NCI-H146 (cell line): ENCODE data around the gene ADCY1.
A peak's percentile ranks its signal among the peaks of the same experiment; 100 is the strongest.
"Not testable (repeated sequence)": the region's sequence is repeated elsewhere in the genome, so short reads cannot be mapped to it uniquely, and the experiment has no call there.

Source experiments
- DNase-seq: peaks from one replicate; lab custom pipeline; 2025; lab: John Stamatoyannopoulos, UW

The ADCY1 gene

DNA sequence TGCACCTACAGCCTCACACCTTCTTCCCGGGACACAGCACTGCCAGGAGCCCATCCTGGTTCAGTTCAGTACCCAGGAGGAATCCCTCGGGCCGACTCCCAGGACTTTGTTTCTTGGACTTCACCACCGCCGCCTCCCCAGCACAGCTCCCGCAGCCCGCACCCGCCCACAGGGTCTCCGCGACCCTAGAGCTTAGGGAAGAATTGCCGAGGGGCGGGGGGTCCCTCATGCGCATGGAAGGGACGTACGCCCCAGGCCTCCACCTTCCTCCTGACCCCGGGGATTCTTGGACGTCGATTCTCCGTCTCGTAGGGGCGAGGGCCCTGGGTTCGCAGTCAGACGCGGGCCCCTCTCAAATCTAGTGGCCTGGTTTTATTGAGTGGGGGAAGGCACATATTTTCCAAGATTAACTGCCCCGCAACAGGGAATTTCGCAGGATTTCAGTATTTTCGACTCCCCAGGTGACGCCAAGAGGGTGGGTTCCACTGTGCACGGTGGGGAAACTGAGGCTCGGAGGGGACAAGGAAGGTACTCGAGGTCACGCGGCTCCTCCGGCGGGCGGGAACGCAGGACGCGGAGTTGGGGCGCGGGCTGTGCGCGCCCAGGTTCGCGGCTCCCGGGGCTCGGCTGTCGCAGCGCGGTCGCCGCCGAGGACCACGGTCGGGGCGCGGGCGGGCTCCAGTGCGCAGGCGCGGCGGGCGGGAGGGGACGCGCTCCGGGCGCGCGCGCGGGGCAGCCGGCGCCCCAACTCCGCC, at the start of gene ADCY1:
TSS of gene ADCY1 (plus strand) at position 708 of the 755 bp plus-strand sequence. CDS start 176 bp downstream, outside the sequence.
- peak; percentile 45 for DNase-seq

DNA sequence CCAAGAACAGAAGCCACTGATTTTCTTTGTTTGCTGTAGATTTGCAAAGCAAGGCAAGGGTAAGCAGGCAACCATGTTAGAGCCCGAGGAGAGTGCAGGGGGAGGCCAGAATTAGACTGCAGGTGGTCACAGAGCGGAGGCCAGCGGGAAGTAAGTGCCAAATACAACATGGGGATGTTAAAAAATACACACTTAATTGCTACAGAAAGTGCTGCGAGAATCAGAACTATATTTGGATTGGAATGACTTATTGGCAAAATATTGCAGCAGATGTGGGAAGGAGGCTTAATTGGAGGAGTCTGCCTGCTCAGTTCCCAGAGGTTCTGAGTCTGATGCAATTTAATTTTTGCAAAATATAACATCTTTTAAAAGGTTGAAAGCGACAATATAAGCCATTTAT, 49.7 kb upstream of the ADCY1 start:
- DNase-seq, result peak; percentile 82

DNA sequence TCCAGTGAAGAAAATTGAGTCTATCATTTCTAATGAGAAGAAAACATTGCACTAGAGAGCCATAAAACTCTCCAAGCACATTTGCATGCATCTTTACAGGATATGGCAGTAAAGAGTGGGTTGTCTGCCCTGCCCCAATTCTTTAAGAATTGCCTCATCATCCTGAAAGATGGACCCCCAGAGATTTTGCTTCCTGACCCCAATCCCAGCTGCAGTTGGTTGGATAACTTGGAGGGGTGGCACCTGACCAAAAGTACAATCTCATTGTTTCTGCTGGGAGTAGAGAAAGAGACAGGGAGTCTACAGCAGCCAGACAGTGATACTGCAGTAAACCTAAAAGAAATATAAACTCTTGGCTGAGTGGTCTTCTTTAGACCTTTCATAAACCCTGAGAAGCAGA, 49.1 kb upstream of the ADCY1 start:
- DNase-seq, result no peak

DNA sequence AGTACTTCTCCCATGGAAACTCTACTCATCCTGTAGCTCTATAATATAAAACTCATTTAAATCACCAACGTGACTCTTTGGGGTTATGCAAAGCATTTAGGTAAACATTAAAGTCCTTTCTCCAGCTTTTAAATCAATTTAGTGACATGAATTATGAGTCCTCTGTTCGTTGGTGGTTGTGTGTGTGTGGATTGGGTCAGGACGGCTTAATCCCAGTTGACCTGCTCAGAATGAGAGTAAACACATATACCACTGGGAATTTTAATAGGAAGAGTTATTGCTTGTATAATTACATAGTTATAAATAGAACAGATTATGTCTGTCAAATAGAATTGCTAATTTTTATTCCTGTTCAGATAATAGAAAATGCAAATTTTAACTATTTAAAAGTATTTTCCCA, 30.7 kb upstream of the ADCY1 start:
- peak; percentile 60 for DNase-seq

DNA sequence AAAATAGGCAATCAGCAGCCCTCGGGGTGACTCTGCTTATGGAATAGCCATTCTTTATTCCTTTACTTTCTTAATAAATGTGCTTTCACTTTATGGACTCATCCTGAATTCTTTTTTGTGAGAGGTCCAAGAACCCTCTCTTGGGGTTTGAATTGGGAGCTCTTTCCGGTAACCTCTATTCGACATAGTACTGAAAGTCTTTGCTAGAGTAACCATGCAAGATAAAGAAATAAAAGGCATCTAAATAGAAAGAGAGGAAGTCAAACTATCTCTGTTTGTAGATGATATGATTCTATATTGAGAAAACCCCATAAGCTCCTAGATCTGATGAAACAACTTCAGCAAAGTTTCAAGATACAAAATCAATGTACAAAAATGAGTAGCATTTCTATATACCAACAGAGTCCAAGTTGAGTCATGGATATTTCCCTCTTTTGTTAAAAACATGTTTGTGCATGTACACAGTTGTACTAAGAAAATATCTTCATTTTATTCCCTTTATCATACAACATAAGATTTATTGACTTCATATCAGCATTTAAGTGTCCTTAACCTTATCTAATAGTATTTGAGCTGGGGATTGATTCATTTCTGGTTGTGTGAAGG, 29.0 kb upstream of the ADCY1 start:
- DNase-seq, result not testable (repeated sequence)

DNA sequence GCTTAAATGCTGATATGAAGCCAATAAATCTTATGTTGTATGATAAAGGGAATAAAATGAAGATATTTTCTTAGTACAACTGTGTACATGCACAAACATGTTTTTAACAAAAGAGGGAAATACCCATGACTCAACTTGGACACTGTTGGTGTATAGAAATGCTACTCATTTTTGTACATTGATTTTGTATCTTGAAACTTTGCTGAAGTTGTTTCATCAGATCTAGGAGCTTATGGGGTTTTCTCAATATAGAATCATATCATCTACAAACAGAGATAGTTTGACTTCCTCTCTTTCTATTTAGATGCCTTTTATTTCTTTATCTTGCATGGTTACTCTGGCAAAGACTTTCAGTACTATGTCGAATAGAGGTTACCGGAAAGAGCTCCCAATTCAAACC, 25.3 kb upstream of the ADCY1 start:
- DNase-seq, result not testable (repeated sequence)

DNA sequence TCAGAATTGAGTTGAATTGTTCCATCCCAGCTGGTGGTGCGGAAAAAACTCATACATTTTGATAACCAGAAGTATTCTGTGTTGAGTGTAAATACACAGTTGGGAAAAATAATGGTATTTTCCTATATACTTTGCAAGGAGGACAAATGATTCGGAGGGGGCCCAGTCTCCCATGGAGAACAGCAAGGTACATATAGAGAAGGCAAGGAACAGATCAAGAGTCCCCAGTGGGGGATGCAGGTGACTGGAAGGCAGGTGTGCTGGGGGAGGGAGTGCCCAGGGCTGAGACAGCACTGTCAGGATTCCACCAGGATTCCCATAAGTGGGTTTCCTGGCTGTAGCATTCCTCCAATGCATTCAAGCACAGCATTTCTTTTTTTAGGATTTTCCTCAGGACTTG, 10.8 kb upstream of the ADCY1 start:
- DNase-seq, result peak; percentile 79

DNA sequence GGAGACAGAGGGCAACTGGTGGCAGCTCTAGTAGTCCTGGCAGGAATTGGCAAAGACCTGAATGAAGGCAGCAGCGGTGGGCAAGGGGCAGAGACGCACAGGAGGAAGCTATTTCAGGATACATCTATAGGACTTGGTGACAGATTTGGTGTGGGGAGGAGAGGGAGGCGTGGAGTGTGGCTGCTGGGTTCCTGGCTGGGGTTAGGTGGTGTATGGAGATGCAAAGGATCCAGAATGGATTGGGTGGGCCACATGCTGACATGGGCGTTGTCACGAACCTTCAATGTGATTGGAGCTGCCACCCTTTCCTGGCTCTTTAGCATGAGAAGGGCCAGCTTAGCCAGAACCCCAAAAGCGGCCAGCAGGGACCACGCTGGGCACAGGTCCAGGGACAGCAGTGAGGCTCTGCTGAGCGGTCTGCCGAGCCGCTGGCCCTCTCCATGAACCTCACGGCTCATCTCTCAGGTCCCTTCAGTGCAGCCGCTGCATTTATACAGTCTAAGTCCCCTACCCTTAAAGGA, 10.2 kb upstream of the ADCY1 start:
- no peak for DNase-seq

DNA sequence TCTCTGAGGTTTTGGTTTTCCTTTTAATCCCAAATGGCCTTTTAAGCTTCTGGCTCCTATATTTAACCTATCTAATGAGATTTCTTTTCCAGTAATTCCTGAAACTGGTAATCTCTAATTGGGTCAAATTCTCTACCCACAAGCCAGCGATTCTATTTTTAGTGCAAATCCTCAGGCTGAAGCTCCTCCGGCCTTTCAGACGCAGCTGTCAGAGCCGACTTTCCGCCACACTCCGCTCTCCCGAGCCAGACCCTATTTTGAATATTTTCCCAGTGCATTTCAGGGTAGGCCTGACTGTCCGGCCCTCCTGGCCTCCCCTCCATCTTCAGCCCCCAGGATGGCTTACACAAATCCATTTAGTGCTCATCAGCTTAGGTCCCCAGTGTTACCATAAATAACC, 9.7 kb upstream of the ADCY1 start:
- DNase-seq, result no peak

DNA sequence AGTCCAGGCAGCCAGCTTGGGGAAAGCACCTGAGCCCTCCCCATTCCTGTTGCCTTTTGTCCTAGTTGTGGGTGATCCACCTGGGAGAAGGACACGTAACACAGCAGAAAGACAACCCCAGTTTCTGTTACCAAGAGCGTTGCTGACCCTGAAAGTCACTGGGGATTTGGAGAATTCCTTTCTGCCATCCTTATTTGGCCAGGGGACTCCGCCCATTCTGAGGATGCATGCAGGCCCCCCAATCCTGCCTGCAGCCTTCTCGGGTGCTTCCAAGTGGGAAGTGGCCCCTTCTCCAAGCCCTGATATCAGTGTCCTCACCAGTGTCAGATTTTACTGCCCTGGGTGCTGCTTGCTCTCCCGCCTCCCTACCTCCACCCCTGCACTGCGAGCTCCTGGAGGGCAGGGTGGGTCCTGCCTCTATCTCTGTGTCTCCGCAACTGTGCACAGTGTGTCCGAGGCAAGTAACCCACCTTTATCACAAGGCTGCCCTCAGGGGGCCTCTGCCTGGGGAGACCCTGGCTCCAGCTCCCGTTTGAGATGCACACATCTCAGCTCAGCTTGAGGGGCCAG, 9.2 kb upstream of the ADCY1 start:
- DNase-seq, result no peak

DNA sequence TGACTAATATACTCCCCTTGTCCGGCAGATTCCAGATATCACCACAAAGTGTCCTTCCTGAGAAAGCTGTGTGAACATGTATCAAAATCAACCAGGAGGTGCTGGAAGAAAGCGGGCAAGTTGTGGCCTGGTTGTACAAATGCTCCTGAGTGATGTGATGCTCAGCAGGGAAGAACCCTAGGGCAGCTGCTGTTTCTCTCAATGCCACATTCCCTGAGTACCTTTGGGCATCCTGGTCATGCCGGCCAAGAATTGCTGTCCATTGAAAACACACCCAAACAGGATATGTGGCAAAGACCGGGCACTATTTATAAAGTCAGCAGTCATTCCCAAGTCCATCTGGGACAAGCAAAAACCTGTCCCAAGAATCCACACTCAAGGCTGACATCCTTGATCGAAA, 7.8 kb upstream of the ADCY1 start:
- no peak for DNase-seq

DNA sequence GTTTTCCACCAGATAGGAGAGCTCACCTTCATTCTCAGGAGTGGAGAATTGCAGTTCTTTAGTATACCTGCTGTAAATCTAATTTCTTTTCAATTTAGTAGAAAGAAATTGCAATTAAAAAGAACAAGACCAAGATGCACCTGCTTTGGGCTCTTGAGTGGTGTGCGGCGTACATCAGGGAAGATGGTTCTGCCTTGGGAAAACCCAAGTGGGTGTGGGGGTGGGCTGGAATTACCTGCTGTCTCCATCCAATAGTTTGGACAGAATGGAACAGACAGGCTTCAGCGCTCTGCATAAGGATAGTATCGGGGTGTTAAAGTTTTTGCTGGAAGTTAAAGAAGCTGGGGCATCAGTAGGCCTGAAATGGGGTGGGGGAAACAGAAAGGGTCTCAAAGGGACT, 7.2 kb upstream of the ADCY1 start:
- no peak for DNase-seq

DNA sequence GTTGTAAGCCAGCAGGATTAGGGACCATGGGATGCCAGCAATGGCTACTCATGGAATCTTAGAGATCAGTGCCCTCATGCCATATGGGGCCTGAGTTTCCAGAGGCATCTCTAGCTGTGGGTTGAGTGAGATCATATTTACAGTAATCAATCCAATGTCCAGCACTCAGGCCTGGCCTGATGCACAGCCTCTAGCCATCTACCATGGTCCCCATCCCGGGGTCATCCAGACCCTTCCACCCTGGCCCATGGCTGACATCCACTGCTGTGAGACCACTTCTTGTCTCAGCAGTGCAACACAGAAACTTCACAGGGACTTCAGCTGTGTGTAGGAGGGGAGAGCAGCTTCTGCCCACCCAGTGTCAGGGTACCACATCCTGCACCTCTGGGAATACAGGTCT, 6.5 kb upstream of the ADCY1 start:
- DNase-seq, result no peak

DNA sequence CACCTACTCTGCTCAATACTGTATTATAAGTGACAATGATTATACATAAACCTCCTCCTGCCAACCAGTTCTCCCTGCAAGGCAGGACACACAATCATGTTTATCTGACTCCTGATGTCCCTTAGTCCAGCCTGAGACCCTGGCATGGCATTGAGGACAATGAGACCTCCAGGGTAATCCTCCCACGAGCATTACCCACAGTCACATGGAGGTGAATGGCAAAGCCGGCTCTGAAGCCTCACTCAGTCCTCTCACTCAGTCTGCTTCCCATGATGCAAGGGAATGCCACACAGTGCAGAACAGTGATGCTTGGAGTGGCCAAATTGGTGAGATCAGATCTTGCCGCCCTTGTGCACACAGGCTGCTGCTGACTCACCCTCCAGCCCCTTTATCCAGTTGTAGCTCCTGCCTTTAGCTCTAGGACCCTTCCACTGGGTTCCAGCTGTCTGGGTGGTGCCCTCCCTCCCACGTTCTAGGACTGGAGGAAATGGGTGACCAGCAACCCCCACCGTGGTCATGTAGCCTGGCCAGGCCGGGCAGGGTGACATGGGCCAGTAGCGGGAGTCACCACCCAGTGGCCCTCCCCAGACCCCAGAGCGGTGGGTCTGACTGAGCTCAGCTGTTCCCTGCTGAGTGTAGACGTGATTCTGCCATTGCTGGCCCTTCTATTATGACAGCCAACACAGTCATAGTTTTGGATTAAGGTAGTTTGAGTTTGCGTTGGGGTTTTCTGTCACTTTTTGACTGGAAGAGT, 5.5 kb upstream of the ADCY1 start:
- no peak for DNase-seq

DNA sequence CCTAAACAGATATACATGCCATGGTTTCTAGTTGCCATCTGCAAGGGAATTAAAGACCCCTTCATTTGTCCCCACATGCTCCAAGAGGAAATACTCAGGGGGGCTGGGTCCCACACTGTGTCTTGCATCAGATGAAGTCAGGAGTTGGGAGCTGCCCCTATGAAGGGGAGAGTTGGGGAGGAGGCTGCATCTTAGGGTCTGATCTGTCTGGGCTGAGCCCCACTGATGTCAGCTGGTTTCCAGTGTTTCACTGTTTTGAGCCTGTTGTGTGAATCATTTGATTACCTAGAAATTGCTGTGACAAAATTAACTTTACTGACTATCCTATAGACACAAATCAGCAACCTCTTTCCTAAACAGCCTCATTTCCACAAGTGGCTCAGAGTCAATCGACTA, 4.9 kb upstream of the ADCY1 start:
- DNase-seq, result no peak

DNA sequence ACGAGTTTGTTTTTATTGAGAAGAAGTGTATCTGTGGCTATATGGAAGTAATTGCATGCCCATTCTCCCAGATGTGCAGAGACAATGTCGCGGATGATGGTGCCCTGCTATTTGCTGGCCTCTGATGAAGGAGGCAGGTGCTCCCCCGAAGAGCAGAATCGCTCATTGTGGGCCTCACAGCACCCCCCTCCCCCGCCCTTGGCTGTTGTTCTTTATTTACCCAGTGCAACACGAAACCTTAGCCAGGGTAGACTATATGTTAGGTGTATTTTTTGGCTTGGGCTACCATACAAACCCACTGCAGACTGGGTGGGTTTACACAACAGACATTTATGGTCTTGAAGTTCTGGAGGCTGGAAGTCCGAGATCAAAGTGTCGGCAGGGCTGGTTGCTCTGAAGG, 3.4 kb upstream of the ADCY1 start:
- peak; percentile 19 for DNase-seq

DNA sequence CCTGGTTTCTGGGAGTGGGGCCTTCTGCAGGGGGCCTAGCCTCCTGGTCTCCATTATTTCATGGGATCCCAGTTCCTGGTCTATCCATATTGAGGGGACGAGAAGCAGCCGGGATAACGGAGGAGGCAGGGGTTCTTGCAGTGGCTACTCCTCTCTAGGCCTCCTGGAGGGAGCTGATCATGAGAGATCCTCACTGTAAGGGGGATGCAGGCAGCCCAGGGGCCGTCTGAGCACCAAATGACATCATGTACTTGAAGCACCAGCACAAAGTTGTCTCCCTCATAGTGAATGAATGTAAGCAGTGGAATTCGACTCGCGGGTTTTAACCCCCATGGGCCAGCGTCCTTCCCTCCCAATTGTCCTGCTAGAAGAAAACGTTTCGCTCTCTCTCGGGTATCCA, 964 bp upstream of the ADCY1 start:
- no peak for DNase-seq

DNA sequence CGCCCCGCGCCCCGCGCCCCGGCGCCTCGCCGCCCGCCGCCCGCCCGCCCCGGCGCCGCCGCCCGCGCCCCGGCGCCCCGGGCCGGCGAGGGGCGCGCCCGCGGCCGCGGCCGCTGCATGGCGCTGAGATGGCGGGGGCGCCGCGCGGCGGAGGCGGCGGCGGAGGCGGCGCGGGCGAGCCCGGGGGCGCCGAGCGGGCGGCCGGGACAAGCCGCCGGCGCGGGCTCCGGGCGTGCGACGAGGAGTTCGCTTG, 174 bp downstream of the ADCY1 start:
- DNase-seq, result no peak

DNA sequence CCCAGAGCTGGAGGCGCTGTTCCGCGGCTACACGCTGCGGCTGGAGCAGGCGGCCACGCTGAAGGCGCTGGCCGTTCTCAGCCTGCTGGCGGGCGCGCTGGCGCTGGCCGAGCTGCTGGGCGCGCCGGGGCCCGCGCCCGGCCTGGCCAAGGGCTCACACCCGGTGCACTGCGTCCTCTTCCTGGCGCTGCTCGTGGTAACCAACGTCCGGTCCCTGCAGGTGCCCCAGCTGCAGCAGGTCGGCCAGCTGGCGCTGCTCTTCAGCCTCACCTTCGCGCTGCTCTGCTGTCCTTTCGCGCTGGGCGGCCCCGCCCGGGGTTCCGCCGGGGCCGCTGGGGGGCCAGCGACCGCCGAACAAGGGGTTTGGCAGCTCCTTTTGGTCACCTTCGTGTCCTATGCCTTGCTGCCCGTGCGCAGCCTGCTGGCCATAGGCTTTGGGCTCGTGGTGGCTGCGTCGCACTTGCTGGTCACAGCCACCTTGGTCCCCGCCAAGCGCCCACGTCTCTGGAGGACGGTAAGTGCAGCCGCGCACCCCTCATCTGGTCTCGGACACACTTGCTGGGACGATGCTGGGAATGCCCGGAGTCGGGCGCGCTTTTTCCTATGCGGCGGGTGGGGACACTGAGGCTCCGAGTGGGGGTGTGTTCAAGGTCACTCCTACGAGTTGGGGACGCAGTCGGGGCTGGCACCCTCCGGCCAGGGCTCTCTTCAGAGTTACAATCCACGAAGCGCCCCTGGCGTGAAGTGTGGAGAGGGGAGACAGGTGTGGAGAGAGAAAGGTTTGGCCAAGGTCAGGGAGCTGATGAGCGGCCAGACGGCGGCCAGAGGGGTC, 717 bp downstream of the ADCY1 start:
- DNase-seq, result peak; percentile 82

DNA sequence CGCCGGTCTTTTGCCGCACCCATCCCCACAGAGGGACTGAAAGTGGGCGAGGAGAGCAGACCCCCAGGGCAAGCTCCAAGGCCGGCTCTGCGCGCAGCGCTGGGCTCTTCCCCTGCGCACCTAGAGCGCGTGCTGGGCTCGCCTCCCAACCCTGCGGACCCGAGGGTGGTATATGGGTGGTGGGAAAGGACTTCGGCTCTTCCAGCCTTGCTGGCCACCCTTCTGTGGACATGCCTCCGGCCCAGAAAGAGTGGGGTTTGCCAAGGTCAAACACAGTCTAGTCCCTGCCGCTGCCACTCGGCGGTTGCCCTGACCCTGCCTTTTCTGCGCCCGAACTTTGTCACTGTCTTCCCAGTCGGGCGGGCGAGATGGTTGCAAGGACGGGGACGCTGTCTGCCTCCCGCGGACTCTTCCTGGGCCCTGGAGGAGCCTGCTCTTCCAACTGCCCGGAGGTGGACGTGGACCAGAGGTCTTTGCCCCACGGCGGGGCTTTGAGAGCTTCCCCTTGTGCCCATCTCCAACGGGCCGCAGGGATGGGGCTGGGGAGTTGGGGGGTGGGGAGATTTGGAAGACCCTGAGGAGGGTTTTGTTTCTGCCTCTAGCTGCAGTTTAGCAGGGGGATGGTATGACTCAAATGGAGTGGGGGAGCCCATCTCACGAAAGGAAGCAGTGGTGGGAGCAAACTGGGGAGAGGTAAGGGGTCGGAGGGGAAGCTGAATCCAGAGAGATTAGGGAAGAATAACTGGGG, 1.5 kb downstream of the ADCY1 start:
- DNase-seq, result peak; percentile 46

DNA sequence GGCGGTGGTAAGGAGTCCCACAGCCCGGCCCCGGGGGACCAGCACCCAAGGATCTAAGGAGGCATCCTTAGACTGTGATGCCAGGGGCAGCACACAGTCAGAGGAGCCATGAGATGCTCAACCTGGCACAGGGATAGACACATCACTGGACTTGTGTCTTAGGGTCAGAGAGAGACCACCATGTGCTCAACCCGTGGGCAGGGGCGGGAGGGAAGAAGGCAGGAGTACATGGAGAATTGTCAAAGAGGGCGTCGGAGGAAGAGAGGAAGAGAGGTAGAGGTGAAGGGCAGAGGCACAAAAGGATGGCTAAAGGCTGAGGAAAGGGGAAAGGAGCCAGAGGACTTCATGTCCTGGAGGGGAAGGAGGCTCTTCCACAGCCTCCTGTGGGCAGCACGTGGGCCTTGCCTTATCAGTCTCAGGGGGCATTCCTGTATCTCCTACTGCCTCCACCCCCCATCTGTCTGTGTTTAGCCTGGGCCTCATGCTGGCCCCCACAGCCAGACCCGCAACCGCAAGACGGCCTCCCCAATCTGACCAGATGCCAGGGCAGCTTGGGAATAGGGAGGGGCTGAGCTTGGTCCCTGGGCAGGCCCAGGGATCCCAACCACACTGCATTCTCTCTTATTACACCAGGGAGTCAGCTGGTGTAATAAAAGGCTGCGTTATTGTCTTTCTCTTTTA, 2.2 kb downstream of the ADCY1 start:
- peak; percentile 11 for DNase-seq
